Natural killer cell treated with Interleukin-12 subunit alpha and Interleukin-12 subunit beta and Interleukin-15 and Interleukin-18, amount 100 ng/mL, for 72 hours (primary cell): ENCODE results near the gene SLC8A2. TPM values are rescaled to one million over a fixed set of nuclear protein-coding genes. Genes with fewer than 3 reads are reported as not detected.

Source experiments
- ATAC-seq, 2 donors: fragments of 150-1000 bp; cut with Tn5 transposase in 1 of 2; sonication (Bioruptor Pico), chemical (Tn5 transposase) in 1 of 2; 2 replicates each; pipeline ENCODE4 v1.10.0; 2021
- DNase-seq: peaks from one replicate; pipeline ENCODE4 v3.0.0; 2022; ENCODE audit warnings: low spot score
- H3K27ac Mint-ChIP-seq, 2 donors: 1 replicate in 1 of 2; 2 replicates in 1 of 2; pipeline ENCODE4 v1.8.0; 2022; ENCODE audit warnings: mixed read lengths in 2 of 2, mild to moderate bottlenecking in 1 of 2, moderate library complexity in 1 of 2
- H3K27me3 Mint-ChIP-seq, 2 donors: 1 replicate in 1 of 2; 2 replicates in 1 of 2; pipeline ENCODE4 v1.8.0; 2022; ENCODE audit warnings: mixed read lengths in 2 of 2
- H3K36me3 Mint-ChIP-seq: one replicate; pipeline ENCODE4 v1.8.0; 2022; ENCODE audit warnings: mixed read lengths
- H3K4me1 Mint-ChIP-seq, 2 donors: 1 replicate in 1 of 2; 2 replicates in 1 of 2; pipeline ENCODE4 v1.8.0; 2022; ENCODE audit warnings: low read depth in 2 of 2, mixed read lengths in 2 of 2, mild to moderate bottlenecking in 1 of 2
- H3K4me3 Mint-ChIP-seq: one replicate; pipeline ENCODE4 v1.8.0; 2022; ENCODE audit warnings: mixed read lengths
- H3K9me3 Mint-ChIP-seq: 2 replicates; pipeline ENCODE4 v1.8.0; 2022; ENCODE audit warnings: mixed read lengths
- total RNA-seq, 2 donors: library from RNA; stranded (reverse); gene quantifications; one replicate each; pipeline ENCODE4 v1.2.3, GENCODE V29; 2022

The SLC8A2 gene
- total RNA-seq, 2 donors from 2014 or later, result not detected

- Mint-ChIP-seq H3K4me1 (peaks cover 17 to 20% of the 10 kb centered on the region in 2 donors), H3K4me3 (no peak overlapping the region), H3K27ac (no peak overlapping the region), H3K9me3 (no peaks in the 10 kb centered on the region), H3K27me3 (peaks cover 28 to 43% of the 10 kb centered on the region in 2 donors), H3K36me3 (no peaks in the 10 kb centered on the region)
- DNase-seq (no peak), ATAC-seq (no peak)
These were observed 39.2 kb downstream of the SLC8A2 start for GRCh38 chr19:47432499-47432898.

GRCh38 chr19:47432091-47432490 is 39.6 kb downstream of the SLC8A2 start:
- no peak for ATAC-seq
- no peaks in the 10 kb centered on the region for H3K36me3 Mint-ChIP-seq
- H3K4me3 Mint-ChIP-seq, result no peak overlapping the region
- peaks cover 16% of the 10 kb centered on the region in 2 donors for H3K4me1 Mint-ChIP-seq
- H3K9me3 Mint-ChIP-seq, result no peaks in the 10 kb centered on the region
- H3K27ac Mint-ChIP-seq, result no peak overlapping the region
- H3K27me3 Mint-ChIP-seq, result peaks cover 32 to 39% of the 10 kb centered on the region in 2 donors
- no peak for DNase-seq

DNA sequence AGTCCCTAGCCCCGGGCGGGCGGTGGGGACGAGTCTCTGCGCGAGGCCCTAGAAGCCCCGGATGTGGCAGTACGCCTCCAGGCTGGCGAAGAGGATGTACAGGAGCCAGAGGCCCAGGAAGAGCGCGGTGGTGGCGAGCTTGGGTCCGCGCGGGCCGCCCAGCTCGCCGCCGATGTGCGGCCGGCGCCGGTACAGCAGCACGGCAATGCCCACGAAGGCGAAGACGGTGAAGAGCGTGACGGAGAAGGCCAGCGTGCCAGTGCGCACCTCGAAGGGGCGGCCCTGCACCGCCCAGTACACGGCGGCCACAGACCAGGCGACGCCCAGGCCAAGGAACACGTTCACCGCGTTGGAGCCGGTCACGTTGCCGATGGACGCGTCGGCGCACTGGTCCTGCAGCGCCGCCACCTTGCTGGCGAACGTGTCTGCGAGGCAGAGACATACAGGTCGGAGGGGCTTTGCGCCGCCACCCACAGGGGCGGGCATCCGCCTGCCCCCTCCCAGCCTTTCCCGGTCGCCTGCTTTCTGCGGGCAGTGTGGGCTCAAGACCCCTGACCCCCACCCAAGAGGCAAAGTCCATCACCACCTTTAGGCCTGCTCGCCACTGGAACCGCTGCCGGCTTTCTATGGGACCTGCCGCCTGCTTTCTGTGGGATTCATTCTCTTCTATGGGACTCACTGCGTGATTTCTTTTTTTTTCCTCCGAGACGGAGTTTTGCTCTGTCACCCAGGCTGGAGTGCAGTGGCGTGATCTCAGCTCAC is 41.5 kb downstream of the SLC8A2 start:
- no peak for DNase-seq
- H3K27me3 Mint-ChIP-seq, result peaks cover 26 to 28% of the 10 kb centered on the region in 2 donors
- H3K27ac Mint-ChIP-seq, result no peak overlapping the region
- H3K4me1 Mint-ChIP-seq, result peaks cover 2 to 8% of the 10 kb centered on the region in 2 donors
- ATAC-seq, result peak; percentile 68 to 70
- no peaks in the 10 kb centered on the region for H3K36me3 Mint-ChIP-seq
- no peaks in the 10 kb centered on the region for H3K9me3 Mint-ChIP-seq
- peak overlapping the region; percentile 36 for H3K4me3 Mint-ChIP-seq

GRCh38 chr19:47429140-47429793 is 42.4 kb downstream of the SLC8A2 start:
- no peak overlapping the region for H3K4me3 Mint-ChIP-seq
- DNase-seq (no peak), ATAC-seq (no peak)
- no peaks in the 10 kb centered on the region for H3K36me3 Mint-ChIP-seq
- H3K4me1 Mint-ChIP-seq, result peaks cover 0 to 8% of the 10 kb centered on the region in 2 donors
- H3K27me3 Mint-ChIP-seq, result peaks cover 22 to 29% of the 10 kb centered on the region in 2 donors
- no peak overlapping the region for H3K27ac Mint-ChIP-seq
- no peaks in the 10 kb centered on the region for H3K9me3 Mint-ChIP-seq

- peaks cover 24 to 32% of the 10 kb centered on the region in 2 donors for H3K27me3 Mint-ChIP-seq
- ATAC-seq (peak; percentile 84 to 92), DNase-seq (peak; percentile 86)
- no peak overlapping the region for H3K27ac Mint-ChIP-seq
- H3K9me3 Mint-ChIP-seq, result no peaks in the 10 kb centered on the region
- no peaks in the 10 kb centered on the region for H3K36me3 Mint-ChIP-seq
- H3K4me1 Mint-ChIP-seq, result peaks cover 0 to 8% of the 10 kb centered on the region in 2 donors
- H3K4me3 Mint-ChIP-seq, result no peak overlapping the region
These were observed 43.4 kb downstream of the SLC8A2 start for GRCh38 chr19:47428177-47428894.

GRCh38 chr19:47427241-47428176 is 44.2 kb downstream of the SLC8A2 start:
- H3K27me3 Mint-ChIP-seq, result peaks cover 24 to 36% of the 10 kb centered on the region in 2 donors
- ATAC-seq (peak; percentile 41 to 53), DNase-seq (no peak)
- no peak overlapping the region for H3K4me3 Mint-ChIP-seq
- peaks cover 5 to 13% of the 10 kb centered on the region in 2 donors for H3K4me1 Mint-ChIP-seq
- H3K36me3 Mint-ChIP-seq, result peaks cover 8% of the 10 kb centered on the region
- no peak overlapping the region for H3K27ac Mint-ChIP-seq
- no peaks in the 10 kb centered on the region for H3K9me3 Mint-ChIP-seq

DNA sequence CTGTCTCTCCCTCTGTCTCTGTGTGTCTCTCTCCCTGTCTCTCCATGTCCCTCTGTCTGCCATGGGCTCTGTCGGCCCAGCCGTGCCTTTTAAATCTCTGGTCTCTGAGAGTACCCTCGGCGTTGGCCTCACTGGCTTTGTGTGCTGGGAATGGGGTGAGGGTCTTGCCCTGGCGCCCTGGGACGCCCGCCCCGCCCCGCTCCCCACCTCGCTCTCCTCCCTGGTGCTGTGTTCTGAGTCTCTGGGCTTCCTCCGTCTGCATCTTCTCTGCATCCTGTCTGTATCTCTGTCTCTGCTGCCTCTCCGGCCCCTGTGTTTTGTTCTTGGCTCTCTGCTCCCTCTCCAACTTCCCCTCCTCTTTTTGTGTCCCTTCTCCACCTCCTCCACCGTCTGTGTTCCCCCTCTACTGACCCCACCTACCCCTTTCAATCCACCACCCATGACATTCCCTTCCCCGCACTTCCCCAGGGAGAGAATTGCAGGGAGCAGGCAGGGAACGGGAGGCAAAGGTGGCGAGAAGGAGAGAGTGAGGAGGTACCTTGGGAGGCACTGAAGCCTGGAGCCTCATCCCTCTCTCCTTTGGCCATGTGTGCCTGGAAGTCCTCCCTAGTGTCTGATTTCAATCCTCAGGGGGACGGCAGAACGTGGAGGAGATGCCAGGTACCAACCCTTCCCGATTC is 48.4 kb downstream of the SLC8A2 start:
- Mint-ChIP-seq H3K27ac (no peak overlapping the region), H3K4me1 (peaks cover 8 to 25% of the 10 kb centered on the region in 2 donors), H3K36me3 (peaks cover 19% of the 10 kb centered on the region), H3K4me3 (no peak overlapping the region), H3K27me3 (peaks cover 42 to 44% of the 10 kb centered on the region in 2 donors), H3K9me3 (no peaks in the 10 kb centered on the region)
- DNase-seq (no peak), ATAC-seq (no peak)

DNA sequence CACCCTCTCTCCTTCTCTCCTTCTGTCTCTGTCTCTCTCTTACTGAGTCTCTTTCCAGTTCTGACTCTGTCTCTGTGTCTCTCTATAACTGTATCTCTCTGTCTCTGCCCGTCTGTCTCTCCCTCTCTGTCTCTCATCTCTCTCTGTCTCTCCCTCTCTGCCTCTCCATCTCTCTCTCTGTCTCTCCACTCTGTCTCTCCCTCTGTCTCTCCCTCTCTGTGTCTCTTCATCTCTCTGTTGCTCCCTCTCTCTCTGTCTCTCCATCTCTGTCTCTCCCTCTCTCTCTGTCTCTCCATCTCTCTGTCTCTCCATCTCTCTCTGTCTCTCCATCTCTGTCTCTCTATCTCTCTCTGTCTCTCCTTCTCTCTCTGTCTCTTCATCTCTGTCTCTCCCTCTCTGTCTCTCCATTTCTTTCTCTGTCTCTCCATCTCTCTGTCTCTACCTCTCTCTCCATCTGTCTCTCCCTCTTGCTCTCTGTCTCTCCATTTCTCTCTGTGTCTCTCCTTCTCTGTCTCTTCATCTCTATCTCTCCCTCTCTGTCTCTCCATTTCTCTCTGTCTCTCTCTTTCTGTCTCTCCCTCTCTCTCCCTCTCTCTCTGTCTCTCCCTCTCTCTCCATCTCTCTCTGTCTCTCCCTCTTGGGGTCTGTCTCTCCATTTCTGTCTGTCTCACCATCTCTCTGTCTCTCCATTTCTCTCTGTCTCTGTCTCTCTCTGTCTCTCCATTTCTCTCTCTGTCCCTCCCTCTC is 49.1 kb downstream of the SLC8A2 start:
- H3K36me3 Mint-ChIP-seq, result peaks cover 19% of the 10 kb centered on the region
- no peak overlapping the region for H3K27ac Mint-ChIP-seq
- no peaks in the 10 kb centered on the region for H3K9me3 Mint-ChIP-seq
- DNase-seq (no peak), ATAC-seq (no peak)
- H3K4me3 Mint-ChIP-seq, result no peak overlapping the region
- H3K4me1 Mint-ChIP-seq, result peaks cover 12 to 29% of the 10 kb centered on the region in 2 donors
- H3K27me3 Mint-ChIP-seq, result peaks cover 50 to 51% of the 10 kb centered on the region in 2 donors

DNA sequence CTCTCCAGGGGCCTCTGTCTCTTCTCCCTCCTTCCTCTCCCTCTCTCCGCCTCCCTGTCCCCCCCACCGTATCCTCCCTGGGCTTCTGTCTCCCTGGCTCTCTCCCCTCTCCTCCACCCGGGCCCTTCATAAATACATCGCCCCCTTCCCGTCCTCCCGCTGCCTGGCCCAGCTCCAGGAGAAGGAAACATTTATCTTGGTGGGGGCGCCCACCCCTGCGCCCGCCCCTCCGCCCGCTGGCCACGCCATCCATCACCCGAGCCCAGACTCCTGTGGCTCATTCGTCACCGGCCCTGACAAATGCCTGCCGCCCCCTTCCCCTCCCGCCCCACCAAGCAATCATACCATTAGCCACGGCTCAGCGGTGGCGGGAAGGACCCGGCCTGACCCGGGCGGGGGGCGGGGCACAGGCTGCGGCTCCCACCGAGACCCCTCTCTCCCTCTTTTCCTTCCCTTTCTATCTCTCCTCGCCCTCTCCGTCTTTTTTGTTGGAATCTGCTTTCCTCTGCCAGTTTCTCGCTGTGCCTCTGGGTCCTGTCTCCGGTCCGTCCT is 49.8 kb downstream of the SLC8A2 start:
- H3K36me3 Mint-ChIP-seq, result peaks cover 19% of the 10 kb centered on the region
- ATAC-seq, result no peak
- H3K27ac Mint-ChIP-seq, result peak overlapping the region in 1 of 2 donors; percentile 10
- no peaks in the 10 kb centered on the region for H3K9me3 Mint-ChIP-seq
- no peak overlapping the region for H3K4me3 Mint-ChIP-seq
- H3K27me3 Mint-ChIP-seq, result peaks cover 53 to 57% of the 10 kb centered on the region in 2 donors
- no peak for DNase-seq
- H3K4me1 Mint-ChIP-seq, result peaks cover 16 to 29% of the 10 kb centered on the region in 2 donors

DNA sequence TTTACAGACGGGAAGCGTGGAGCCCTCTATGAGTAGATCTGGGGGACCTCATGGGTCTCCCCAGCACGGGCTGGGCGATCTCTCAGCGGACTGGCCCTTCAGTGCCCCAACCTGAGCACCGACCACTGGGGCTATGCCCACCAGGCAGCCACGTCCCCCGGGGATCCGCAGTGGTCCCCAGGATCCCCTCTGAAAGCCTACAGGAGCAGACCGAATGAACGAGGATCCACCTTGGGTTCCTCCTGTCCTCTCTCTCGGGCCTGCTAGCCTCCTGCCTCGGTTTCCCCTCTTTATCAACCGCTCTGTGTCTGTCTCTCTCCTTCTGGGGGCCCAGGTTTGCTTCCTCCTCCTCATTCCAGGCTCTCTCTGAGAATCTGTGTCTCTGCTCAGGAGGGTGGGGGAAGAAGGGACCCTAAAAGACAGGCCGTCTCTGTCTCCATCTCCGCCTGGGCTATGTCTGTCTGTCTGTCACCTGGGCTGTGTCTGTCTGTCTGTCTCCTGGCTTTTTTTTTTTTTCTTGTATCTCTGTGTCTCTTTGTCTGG is 50.4 kb downstream of the SLC8A2 start:
- DNase-seq (no peak), ATAC-seq (no peak)
- H3K36me3 Mint-ChIP-seq, result peaks cover 19% of the 10 kb centered on the region
- H3K27me3 Mint-ChIP-seq, result peaks cover 54 to 63% of the 10 kb centered on the region in 2 donors
- H3K9me3 Mint-ChIP-seq, result no peaks in the 10 kb centered on the region
- H3K4me1 Mint-ChIP-seq, result peaks cover 20 to 29% of the 10 kb centered on the region in 2 donors
- no peak overlapping the region for H3K4me3 Mint-ChIP-seq
- H3K27ac Mint-ChIP-seq, result peak overlapping the region in 1 of 2 donors; percentile 10

DNA sequence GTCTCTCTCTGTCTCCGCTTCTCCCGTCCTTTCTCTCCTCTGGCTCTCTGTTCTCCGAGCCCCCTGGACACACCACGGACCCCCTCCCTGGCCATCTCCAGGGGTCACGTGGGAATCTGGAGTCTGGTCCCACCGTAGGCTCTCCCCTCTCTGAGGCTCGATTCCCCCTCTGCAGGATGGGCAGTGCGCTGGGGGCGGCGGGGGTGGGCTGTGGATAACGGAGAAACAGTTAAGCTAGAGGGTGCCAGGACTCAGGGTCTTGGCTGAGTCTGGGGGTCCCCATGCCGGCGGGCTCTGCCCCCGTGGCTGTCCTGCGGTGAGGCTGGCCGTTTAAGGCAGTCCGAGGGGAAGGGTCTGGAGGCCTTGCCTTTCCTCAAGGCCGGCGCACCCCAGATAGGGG is 51.9 kb downstream of the SLC8A2 start:
- no peak for ATAC-seq
- DNase-seq, result no peak
- H3K36me3 Mint-ChIP-seq, result peaks cover 19% of the 10 kb centered on the region
- no peaks in the 10 kb centered on the region for H3K9me3 Mint-ChIP-seq
- peaks cover 64 to 76% of the 10 kb centered on the region in 2 donors for H3K27me3 Mint-ChIP-seq
- no peak overlapping the region for H3K4me3 Mint-ChIP-seq
- H3K4me1 Mint-ChIP-seq, result peaks cover 20 to 29% of the 10 kb centered on the region in 2 donors
- no peak overlapping the region for H3K27ac Mint-ChIP-seq
